ENCODE measurements around the gene RPP40.

The RPP40 gene

GRCh38 chr6:4957521-4958231 is 46.2 kb downstream of the RPP40 start:
- TF ChIP-seq SIN3A (IDR thresholded peaks at IDR 0.05; ENCODE audit: borderline replicate concordance, insufficient read depth, low read length) (no peak), POLR2AphosphoS5 (IDR thresholded peaks at IDR 0.05; ENCODE audit: low read depth, low read length) (no peak; the same call in 1 of the 2 replicates), FOXP2 (optimal IDR thresholded peaks at IDR 0.05; ENCODE audit: borderline replicate concordance, extremely low read depth, extremely low read length, insufficient read depth) (no peak), REST (IDR thresholded peaks at IDR 0.05; ENCODE audit: insufficient read depth in 1 of 2, low read depth in 2 of 2, low read length in 2 of 2) (no peak), TAF1 (IDR thresholded peaks at IDR 0.05; ENCODE audit: borderline replicate concordance, insufficient read depth, low read length) (no peak)

- TF ChIP-seq TAF1 (IDR thresholded peaks at IDR 0.05; ENCODE audit: borderline replicate concordance, insufficient read depth, low read length) (no peak), SIN3A (IDR thresholded peaks at IDR 0.05; ENCODE audit: borderline replicate concordance, insufficient read depth, low read length) (no peak), FOXP2 (optimal IDR thresholded peaks at IDR 0.05; ENCODE audit: borderline replicate concordance, extremely low read depth, extremely low read length, insufficient read depth) (no peak), REST (IDR thresholded peaks at IDR 0.05; ENCODE audit: insufficient read depth in 1 of 2, low read depth in 2 of 2, low read length in 2 of 2) (no peak), POLR2AphosphoS5 (IDR thresholded peaks at IDR 0.05; ENCODE audit: low read depth, low read length) (no peak)
Observed at GRCh38 chr6:4956625-4957024, 47.2 kb downstream of the RPP40 start.

- TF ChIP-seq REST (IDR thresholded peaks at IDR 0.05; ENCODE audit: insufficient read depth in 1 of 2, low read depth in 2 of 2, low read length in 2 of 2) (no peak), POLR2AphosphoS5 (IDR thresholded peaks at IDR 0.05; ENCODE audit: low read depth, low read length) (no peak), FOXP2 (optimal IDR thresholded peaks at IDR 0.05; ENCODE audit: borderline replicate concordance, extremely low read depth, extremely low read length, insufficient read depth) (no peak), SIN3A (IDR thresholded peaks at IDR 0.05; ENCODE audit: borderline replicate concordance, insufficient read depth, low read length) (no peak), TAF1 (IDR thresholded peaks at IDR 0.05; ENCODE audit: borderline replicate concordance, insufficient read depth, low read length) (no peak)
Observed at GRCh38 chr6:4953440-4953839, 50.4 kb downstream of the RPP40 start.

- TF ChIP-seq REST (IDR thresholded peaks at IDR 0.05; ENCODE audit: insufficient read depth in 1 of 2, low read depth in 2 of 2, low read length in 2 of 2) (no peak), TAF1 (IDR thresholded peaks at IDR 0.05; ENCODE audit: borderline replicate concordance, insufficient read depth, low read length) (no peak), POLR2AphosphoS5 (IDR thresholded peaks at IDR 0.05; ENCODE audit: low read depth, low read length) (no peak), FOXP2 (optimal IDR thresholded peaks at IDR 0.05; ENCODE audit: borderline replicate concordance, extremely low read depth, extremely low read length, insufficient read depth) (no peak), SIN3A (IDR thresholded peaks at IDR 0.05; ENCODE audit: borderline replicate concordance, insufficient read depth, low read length) (no peak)
Observed at GRCh38 chr6:4950836-4951533, 52.9 kb downstream of the RPP40 start.

Data from PFSK-1 (cell line).